T-helper 2 cell treated with Interferon-gamma antibody and Interleukin-4, amounts not matched to agents 100 ng/mL and 5 ng/mL, for 36 hours (primary cell): ENCODE measurements around the gene LRRC30. TPM values are rescaled to one million over a fixed set of nuclear protein-coding genes. Genes with fewer than 3 reads are reported as not detected.

Source experiments
- intact Hi-C: fragments of 100-400 bp; cut with micrococcal nuclease; formaldehyde crosslinking; loops from one replicate; pipeline ENCODE4 v1.15.1; 2023
- total RNA-seq: library from RNA; stranded (reverse); gene quantifications from 2 replicates; pipeline ENCODE4 v1.2.3, GENCODE V29; 2022

The LRRC30 gene
- total RNA-seq, 1 donor from 2014 or later = not detected

DNA sequence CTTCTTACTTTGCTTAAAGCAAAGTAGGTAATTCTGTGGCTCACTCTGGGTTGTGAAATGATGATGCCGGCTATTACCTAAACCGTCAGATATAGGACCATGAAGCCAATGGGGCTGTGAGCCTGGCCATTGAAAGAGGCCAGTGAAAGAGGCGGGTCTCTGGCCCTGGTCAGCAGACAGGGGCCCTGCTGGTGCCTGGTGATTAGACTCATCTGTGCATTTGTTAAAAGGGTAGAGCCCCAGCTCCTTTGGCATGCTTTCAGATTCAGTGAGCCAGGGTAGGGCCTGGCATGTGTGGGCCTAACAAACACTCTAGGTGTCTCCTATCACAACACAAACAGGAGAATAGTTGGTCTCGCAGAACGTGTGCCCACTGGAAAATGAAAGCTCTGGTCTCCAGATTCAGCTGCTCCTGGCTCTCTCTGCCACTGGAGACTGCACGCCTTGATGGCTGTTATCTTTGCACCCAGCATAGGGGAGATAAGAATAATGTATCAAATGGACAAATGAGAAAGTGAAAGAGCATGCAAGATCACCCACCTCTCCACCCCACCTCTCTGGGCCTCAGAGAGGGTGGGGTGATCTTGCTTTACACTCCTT, 6.9 kb downstream of the LRRC30 start:
- intact Hi-C loops = no loop called here

DNA sequence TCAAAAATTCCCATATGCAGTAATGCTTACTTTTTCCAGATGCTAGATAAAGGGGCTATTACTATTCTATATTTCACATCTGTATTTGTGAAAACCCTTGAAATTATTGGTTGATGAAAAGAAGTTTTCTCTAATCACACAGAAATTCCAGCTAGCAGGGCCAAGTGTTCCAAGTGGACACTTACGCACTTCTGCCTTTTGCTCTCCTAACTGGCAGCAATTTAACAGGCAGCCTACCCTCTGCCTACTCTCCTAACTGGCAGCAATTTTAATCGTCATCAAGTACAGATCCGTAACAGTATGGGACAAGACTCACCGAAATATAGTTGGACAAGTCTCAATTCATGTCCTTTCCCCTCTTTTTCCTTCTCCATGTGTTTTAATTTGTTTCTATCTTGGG, 12.0 kb downstream of the LRRC30 start:
- intact Hi-C loops = no loop called here

DNA sequence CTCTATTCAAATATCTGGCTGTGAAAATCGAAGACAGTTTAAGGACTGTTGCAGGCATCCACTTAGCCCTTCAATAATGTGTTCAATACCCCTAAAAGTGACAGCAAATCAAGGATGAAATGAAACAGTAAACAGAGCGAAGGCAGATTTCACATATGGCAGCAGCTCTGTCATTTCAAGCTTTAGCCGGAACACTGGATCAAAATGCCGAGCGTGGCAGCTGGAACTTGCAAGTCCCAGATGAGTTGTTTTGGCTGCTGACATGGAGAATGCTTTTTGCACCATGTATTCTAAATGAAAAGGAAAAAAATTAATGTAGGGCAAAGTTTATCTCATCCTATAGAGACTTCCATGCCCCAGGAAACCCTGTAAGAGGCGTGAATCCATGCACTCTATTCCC, 18.0 kb downstream of the LRRC30 start:
- intact Hi-C loops = no loop called here

DNA sequence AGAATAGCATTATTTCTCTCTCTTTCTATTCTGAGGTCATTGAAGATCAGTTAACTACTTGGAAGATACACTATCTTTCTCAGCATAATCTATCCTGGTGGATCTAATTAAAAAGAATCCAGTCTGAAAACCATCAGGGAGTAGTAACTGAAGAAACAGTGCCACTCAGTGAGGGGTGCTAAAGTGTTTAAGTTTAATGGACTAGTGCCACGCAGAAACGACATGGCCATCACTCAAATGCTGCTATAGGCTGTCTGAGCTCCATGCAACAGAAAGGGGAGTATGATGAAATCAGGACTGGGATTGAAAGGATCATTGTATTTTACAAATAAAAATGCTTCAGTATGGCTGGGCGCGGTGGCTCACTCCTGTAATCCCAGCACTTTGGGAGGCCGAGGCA, 23.3 kb downstream of the LRRC30 start:
- intact Hi-C loops = no loop called here

DNA sequence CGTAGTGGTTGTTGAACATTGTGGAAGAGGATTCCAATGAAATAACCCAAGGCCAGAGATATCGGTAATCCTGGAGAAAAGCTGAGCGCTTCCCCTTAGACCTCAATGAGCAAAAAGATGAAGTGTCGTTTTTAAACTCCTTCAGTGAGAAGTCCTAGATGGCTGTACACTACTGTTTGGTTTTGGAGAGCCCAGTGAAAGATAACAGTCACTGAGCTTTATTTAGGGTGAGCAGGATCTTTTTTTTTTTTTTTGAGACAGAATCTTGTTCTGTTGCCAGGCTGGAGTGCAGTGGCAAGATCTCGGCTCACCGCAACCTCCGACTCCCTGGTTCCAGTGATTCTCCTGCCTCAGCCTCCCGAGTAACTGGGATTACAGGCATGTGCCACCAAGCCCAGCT, 24.2 kb downstream of the LRRC30 start:
- intact Hi-C loops = no loop called here

DNA sequence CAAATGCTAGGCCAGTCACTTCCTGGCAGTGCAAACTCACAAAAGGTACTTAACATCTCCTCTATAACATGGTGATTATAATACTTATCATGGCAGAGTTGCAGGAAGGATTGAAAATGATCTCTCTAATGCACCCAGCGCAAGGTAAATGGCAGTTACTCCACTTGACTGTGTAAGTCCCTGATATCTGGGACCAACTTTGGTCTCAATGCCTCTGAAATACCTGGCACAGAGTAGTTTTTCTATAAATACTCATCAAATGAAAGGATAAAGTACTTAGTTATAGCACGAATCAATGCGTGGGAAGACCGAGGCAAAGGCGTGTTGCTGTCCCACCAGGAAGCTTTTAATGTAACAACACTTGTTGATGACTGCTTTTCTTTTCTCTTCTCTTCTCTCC, 24.8 kb downstream of the LRRC30 start:
- intact Hi-C loops = no loop called here

DNA sequence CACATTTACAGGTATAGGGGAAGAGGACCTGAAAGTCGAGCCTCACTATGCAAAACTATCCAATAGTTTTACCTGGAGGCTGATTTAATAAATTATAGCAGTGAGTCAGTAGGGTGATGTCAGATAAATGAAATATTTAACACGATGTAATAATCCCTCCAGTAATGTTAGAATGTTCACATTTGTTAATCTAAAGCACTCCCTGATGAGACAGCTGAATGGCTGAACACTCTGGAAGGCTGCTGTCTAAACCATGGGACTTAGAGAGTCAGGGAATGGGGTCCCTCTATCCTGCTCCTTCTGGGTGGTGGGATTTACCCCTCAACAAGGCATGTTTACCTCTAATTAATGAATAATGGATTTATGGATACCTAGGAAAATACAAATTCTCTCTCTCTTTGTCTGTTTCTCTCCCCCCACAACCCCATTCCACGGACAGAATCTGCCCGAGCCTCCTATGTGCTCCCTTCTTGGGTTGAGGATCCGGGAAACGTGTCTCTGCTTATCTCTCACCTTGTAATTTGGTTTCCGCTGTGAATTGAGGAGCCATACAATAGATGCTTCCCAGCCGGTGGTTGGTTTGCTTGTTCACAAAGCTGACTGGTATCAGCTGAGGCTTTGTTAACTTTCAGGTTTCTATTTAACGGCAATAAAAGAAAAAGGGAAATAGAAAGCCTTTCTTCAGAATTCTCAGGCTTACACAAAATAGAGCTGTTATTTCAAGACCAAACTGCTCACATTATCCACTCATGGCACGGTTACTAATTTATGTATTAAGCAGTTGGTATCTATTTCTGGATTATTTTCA, 25.9 kb downstream of the LRRC30 start:
- intact Hi-C loops = no loop called here

DNA sequence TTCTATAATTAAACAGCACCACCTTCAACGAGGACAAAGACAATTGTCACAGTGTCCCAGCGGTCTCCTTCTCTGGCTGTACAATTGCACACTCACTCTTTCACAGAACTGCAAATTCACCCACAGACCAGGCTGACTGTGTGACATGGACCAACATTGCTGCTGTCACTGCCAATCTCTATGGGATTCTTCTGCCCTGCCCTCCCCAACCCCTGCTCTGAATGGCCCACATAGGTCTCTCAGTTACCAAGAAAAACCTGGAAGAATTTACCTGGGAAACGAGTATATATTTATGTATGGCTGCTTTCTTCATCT, 26.5 kb downstream of the LRRC30 start:
- intact Hi-C loops = no loop called here

DNA sequence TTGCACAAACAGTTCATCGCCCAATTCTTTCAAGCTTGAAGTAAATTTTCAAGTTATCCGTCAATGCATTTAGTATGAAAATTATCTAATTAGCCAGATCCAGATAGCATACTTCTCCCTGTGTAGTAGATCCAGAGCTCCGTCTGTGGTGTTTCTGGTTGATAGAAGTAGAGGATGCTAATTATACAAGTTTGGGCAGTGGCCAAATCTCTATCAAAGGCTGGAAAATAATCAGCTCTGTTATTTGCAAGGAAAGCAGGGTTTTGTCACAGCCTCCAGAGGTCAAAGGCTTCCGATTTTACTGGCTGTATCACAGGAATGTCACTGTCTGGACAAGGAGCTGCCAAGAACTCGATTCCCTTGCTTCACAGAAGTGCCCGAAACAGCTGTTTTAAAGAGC, 28.6 kb downstream of the LRRC30 start:
- intact Hi-C loops = no loop called here

DNA sequence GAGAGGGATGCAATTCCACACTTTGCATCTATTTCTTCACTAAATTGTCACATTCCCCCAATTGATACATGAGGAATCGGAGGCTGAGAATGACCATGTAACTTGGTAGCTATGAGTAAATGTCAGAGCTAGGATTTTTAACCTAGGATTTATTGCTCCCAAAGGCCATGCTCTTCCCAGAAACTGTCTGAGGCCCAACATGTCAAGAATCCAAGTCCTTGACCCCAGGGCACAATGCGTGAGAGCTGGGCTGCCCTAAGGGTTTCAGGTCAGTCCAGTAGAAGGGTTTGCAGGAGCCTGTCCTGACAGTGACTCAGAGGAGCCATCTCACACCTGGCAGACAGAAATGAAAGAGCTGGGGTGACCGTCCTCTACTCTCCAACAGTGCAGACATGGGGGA, 30.3 kb downstream of the LRRC30 start:
- intact Hi-C loops = no loop called here

DNA sequence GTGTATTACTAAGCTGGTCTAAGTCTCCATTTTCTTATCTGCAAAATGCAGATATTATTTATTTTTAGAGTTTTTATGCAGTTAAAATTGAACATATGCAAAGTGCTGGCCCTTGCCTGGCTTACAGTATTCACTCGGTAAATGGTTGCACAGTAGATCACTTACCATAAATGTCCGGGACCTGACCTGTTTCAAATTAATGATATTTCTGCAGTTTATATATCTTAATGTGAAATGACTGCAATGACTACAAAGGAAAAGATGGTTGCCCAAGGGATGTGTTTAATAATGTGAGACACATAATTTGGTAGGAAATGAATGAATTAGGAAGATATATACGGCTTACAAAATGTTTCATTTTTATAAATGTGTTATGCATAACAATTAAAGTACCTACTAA, 37.1 kb downstream of the LRRC30 start:
- intact Hi-C loops = no loop called here

DNA sequence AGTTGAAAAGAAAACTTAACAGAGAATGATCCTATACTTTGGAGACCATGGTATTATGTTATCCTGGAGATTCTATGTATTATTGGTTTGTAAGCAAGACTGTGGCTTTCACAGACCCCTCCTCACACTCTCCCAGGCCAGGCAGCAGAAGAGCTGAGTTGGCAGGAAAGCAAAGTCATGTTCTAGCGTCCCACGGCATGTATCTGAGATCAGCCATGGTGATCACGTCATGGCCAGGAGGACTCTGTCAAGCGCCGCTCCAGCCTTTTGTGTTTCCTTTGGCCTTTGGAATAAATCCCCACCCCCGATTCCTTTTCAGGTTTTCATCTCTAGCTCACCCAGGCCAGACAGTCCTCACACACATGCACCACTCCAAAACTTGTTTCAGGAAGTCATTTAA, 39.1 kb downstream of the LRRC30 start:
- intact Hi-C loops = no loop called here

DNA sequence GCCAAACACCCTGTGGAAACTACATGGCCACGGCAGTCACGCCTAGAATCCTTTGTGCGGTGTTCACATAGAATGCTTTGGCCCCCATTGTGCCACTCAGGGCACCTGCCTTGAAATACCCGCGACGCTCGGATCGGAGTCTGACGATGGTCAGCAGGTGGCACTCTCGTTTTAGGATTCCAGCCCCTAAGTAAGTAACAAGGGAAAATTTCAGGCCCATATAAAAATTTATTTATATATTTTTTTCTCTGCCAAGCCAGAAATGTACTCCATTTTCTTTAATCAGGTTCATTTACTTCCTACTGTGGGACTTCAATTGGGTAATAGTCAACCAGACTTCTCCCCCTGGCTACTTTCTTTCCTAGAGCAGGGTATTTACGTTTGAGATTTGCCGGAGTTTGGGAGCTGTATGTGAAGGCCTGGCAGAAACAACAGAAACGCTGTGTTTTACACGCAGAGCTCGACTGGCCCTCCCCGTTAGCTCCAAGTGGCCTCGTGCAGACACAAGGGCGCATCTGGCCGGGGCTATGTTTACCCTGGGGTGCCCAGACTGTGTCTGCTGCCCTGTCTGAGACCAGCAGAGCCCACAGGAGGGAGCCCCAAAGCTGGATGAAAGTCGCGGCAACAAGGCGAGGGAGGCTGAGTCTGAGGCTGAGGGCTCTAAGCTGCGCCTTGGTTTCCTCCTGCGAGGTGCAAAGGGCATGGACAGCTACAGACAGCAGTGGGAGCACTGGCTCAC, 41.6 kb downstream of the LRRC30 start:
- intact Hi-C loops = no loop called here

DNA sequence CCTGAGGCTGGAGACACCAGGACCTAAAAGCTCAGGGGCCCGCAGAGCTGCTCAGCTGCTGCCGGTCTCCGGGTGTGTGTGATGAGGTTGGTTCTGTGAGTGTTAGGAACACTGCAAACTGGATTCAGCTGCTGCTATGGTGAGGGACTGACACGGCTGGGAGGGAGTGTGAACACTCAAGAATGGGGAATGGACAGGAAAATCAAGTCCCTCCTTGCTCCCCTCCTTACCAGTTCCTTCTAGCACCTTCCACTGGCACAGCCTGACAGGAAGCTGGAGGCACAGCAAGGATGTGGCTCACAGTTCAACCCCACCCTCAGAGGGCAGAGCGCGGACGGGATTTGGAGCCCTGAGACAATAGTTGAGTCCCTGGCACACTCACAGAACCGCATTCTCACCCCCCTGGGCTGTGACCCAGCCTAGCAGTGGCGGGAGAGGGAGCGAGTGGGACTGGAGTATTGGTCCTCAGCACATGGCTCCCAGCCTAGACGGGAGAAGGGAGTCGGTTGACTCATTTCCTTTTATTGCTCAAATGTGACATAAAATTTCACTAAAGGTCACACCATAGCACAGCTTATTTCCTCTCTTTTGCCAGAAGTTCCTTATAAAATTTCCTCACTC, 42.5 kb downstream of the LRRC30 start:
- intact Hi-C loops = no loop called here

DNA sequence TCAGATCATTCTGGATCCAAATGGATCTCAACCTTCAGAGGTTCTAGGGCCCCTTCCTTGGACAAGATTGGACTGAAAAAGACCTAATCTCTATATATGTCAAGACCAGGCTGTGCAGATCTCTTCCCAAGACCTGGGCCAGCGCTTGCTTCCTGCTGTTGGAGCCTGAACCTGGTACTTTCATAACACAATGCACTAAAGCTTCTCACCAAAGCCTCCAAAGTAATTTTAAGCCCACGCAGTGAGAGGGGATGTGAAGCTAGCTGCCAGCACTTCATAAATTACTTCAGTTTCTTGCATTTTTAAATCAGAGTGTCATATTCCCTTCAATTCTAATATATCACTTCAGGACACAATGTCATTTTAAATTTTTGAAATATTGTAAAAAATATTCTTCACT, 50.7 kb downstream of the LRRC30 start:
- intact Hi-C loops = no loop called here

Other genes starting within 250 kb of the LRRC30 start
- gene LAMA1, start 113.3 kb upstream of the LRRC30 start, total RNA-seq = not detected in 2 replicates